SK-N-SH (cell line): Measurements from ENCODE around the gene RBCK1. TPM values are rescaled to one million over a fixed set of nuclear protein-coding genes. Genes with fewer than 3 reads are reported as not detected.
"Not testable (repeated sequence)": the region's sequence is repeated elsewhere in the genome, so short reads cannot be mapped to it uniquely, and the experiment has no call there.

Experiments used
- CTCF ChIA-PET: fragments of 300-600, 350-600 bp; formaldehyde crosslinking; extraction: SDS; loops from one replicate; lab custom pipeline; 2021; lab: Yijun Ruan, JAX
- POLR2A ChIA-PET: fragments of 350-600 bp; sonication (Branson Sonifier 250); formaldehyde crosslinking; extraction: SDS; loops from one replicate; lab custom pipeline; 2020; ENCODE audit warnings: antibody characterized with exemption, inconsistent platforms; lab: Yijun Ruan, JAX
- DNase-seq: peaks from one replicate; pipeline ENCODE4 v3.0.0; 2012
- H2AFZ ChIP-seq: fragments of 200-600 bp; sonication (generic); 2 replicates; pipeline ENCODE4 v1.8.1; 2016; ENCODE audit warnings: antibody characterized with exemption, mild to moderate bottlenecking, low read depth
- H3F3A ChIP-seq: fragments of 200-600 bp; sonication (generic); replicated peaks from 2 replicates; pipeline ENCODE3; 2016; ENCODE audit warnings: antibody characterized with exemption, mild to moderate bottlenecking; ENCODE audit not compliant: insufficient read depth
- H3K27ac ChIP-seq, 2 experiments: fragments of 200-500 bp in 1 of 2; fragments of 200-600 bp in 1 of 2; sonication (Bioruptor generic) in 1 of 2; sonication (generic), shearing (Covaris generic) in 1 of 2; 2 replicates each; pipeline versions ENCODE4 v1.5.1 to v1.6.1; 2014 to 2016; ENCODE audit warnings: low read depth in 2 of 2, inconsistent platforms in 1 of 2, low read length in 1 of 2, mild to moderate bottlenecking in 1 of 2, mixed read lengths in 1 of 2
- H3K27me3 ChIP-seq: fragments of 200-600 bp; sonication (generic), shearing (Covaris generic); 2 replicates; pipeline ENCODE4 v1.6.1; 2016; ENCODE audit warnings: mixed run types; ENCODE audit not compliant: insufficient read depth
- H3K36me3 ChIP-seq, 2 experiments: fragments of 200-500 bp in 1 of 2; fragments of 200-600 bp in 1 of 2; sonication (Bioruptor generic) in 1 of 2; sonication (generic) in 1 of 2; replicated peaks in 1 of 2; 2 replicates each; pipeline versions ENCODE3 to v1.5.1; 2014 to 2016; ENCODE audit warnings: low read length in 1 of 2, mild to moderate bottlenecking in 1 of 2; ENCODE audit not compliant: insufficient read depth in 2 of 2, control insufficient read depth in 1 of 2
- H3K4me1 ChIP-seq, 2 experiments: fragments of 200-500 bp in 1 of 2; fragments of 200-600 bp in 1 of 2; sonication (Bioruptor generic) in 1 of 2; sonication (generic), shearing (Covaris generic) in 1 of 2; 2 replicates each; pipeline versions ENCODE4 v1.5.1 to v1.6.1; 2014 to 2016; ENCODE audit warnings: low read depth in 1 of 2, low read length in 1 of 2, mixed run types in 1 of 2; ENCODE audit not compliant: insufficient read depth in 2 of 2, control insufficient read depth in 1 of 2
- H3K4me2 ChIP-seq: fragments of 200-600 bp; sonication (generic), shearing (Covaris generic); 2 replicates; pipeline ENCODE4 v1.6.1; 2017; ENCODE audit warnings: mixed run types
- H3K4me3 ChIP-seq, 2 experiments: fragments of 200-500 bp in 1 of 2; fragments of 200-600 bp in 1 of 2; sonication (Bioruptor generic) in 1 of 2; sonication (generic), shearing (Covaris generic) in 1 of 2; 2 replicates each; pipeline versions ENCODE4 v1.5.1 to v1.8.1; 2014 to 2016; ENCODE audit warnings: low read depth in 2 of 2, inconsistent platforms in 1 of 2, low read length in 1 of 2, mild to moderate bottlenecking in 1 of 2, mixed read lengths in 1 of 2, moderate library complexity in 1 of 2
- H3K79me2 ChIP-seq: fragments of 200-600 bp; sonication (generic); 2 replicates; pipeline ENCODE4 v1.8.1; 2017; ENCODE audit warnings: mild to moderate bottlenecking; ENCODE audit not compliant: insufficient read depth
- H3K9ac ChIP-seq: fragments of 200-600 bp; sonication (generic); 2 replicates; pipeline ENCODE4 v1.6.1; 2017; ENCODE audit warnings: mixed run types
- H3K9me2 ChIP-seq: fragments of 200-600 bp; sonication (generic); 2 replicates; pipeline ENCODE4 v1.6.1; 2017; ENCODE audit warnings: mixed run types
- H3K9me3 ChIP-seq: fragments of 200-600 bp; sonication (generic); 2 replicates; pipeline ENCODE4 v1.6.1; 2017; ENCODE audit warnings: mixed run types, mild to moderate bottlenecking, moderate library complexity
- H4K20me1 ChIP-seq: fragments of 200-600 bp; sonication (generic); 2 replicates; pipeline ENCODE4 v1.6.1; 2017; ENCODE audit warnings: mild to moderate bottlenecking, mixed run types; ENCODE audit not compliant: insufficient read depth
- EZH2phosphoT487 ChIP-seq: fragments of 200-600 bp; sonication (generic); IDR thresholded peaks from 2 replicates; pipeline ENCODE4 v1.6.1; 2017; ENCODE audit warnings: low read depth, mixed run types, mild to moderate bottlenecking, antibody characterized with exemption, moderate library complexity, borderline replicate concordance
- JUND ChIP-seq: IDR thresholded peaks from 2 replicates; pipeline ENCODE4 v1.4.0; 2012
- NRF1 ChIP-seq: IDR thresholded peaks from 2 replicates; pipeline ENCODE4 v1.6.1; 2012; ENCODE audit warnings: low read depth, mild to moderate bottlenecking, low read length
- RCOR1 ChIP-seq: fragments of 150-350 bp; IDR thresholded peaks from 2 replicates; pipeline ENCODE4 v1.6.1; 2017; ENCODE audit warnings: antibody characterized with exemption, low read length
- SIN3A ChIP-seq: IDR thresholded peaks from 2 replicates; pipeline ENCODE4 v1.6.1; 2012; ENCODE audit warnings: low read depth, mild to moderate bottlenecking, low read length, moderate library complexity, borderline replicate concordance
- TEAD4 ChIP-seq: IDR thresholded peaks from 2 replicates; pipeline ENCODE4 v1.4.0; 2012; ENCODE audit warnings: mild to moderate bottlenecking, borderline replicate concordance; ENCODE audit not compliant: insufficient read depth
- WGBS: methylation state at CpG from one replicate; pipeline ENCODE4 v1.1.6; 2017; ENCODE audit warnings: low lambda C conversion rate; 5-methylcytosine and 5-hydroxymethylcytosine counted together
- polyA plus RNA-seq, 3 experiments: library from polyadenylated mRNA; depleted of rRNA; stranded (reverse); fragments of >200 nt; gene quantifications; 2 replicates each; pipeline ENCODE4 v1.2.3, GENCODE V29; 2012

The RBCK1 gene
- polyA plus RNA-seq, 1 of the 3 experiments (the other 2 are of a cell fraction) = 105 TPM

GRCh38 chr20:475463-476357 lies 67.6 kb downstream of the RBCK1 start:
- CTCF ChIA-PET = interaction anchor here (1.1 to 4.9 kb wide), 5 partner anchors 10 to 264 kb away, joined by 3 to 21 read pairs (median 4); no protein-coding TSS in a partner anchor

GRCh38 chr20:476561-477249 lies 68.6 kb downstream of the RBCK1 start:
- not testable (repeated sequence) for H4K20me1 ChIP-seq, H3K27me3 ChIP-seq, DNase-seq, H3K4me2 ChIP-seq, H3K9me2 ChIP-seq, H3K4me3 ChIP-seq, H3K9me3 ChIP-seq, H3K9ac ChIP-seq, H3K79me2 ChIP-seq, H2AFZ ChIP-seq, H3K27ac ChIP-seq, H3K4me1 ChIP-seq
- Histone ChIP-seq H3F3A (peaks cover 18% of the 10 kb centered on the region), H3K36me3 (peaks cover 26 to 40% of the 10 kb centered on the region in 2 experiments)
- CTCF ChIA-PET = interaction anchor here (0.8 to 4.9 kb wide), 8 partner anchors 9 to 263 kb away, joined by 3 to 21 read pairs (median 4); partner anchors contain the start of gene TBC1D20
- POLR2A ChIA-PET = interaction anchor here (0.9 kb wide), 1 partner anchor 15 kb away, joined by 3 read pairs; no protein-coding TSS in a partner anchor
- 96% methylated on average over 6 of the region's 6 CpGs for whole genome bisulfite sequencing

More at GRCh38 chr20:475463-476357, 67.6 kb downstream of the RBCK1 start:
- no peaks in the 10 kb centered on the region for H3K79me2 ChIP-seq
- no peak overlapping the region for H3K4me3 ChIP-seq
- WGBS = 95% methylated on average over 6 of the region's 6 CpGs
- no peak overlapping the region for H3K4me2 ChIP-seq
- peaks cover 20% of the 10 kb centered on the region for H3F3A ChIP-seq
- no peaks in the 10 kb centered on the region for H3K4me1 ChIP-seq
- no peak overlapping the region for H3K9ac ChIP-seq
- TF ChIP-seq TEAD4 (no peak), NRF1 (no peak)
- TF ChIP-seq, all 33 proteins: peak for 0
- H4K20me1 ChIP-seq = 0 out of 2 replicates have a peak, but pooled peaks cover 9% of the 10 kb centered on the region
- H3K36me3 ChIP-seq = peaks cover 18 to 34% of the 10 kb centered on the region in 2 experiments
- H3K27ac ChIP-seq = no peak overlapping the region
- POLR2A ChIA-PET = no interaction called here
- no peak overlapping the region for H2AFZ ChIP-seq
- no peak for DNase-seq
- no peaks in the 10 kb centered on the region for H3K9me2 ChIP-seq
- H3K27me3 ChIP-seq = no peaks in the 10 kb centered on the region
- H3K9me3 ChIP-seq = peaks cover under 1% of the 10 kb centered on the region; the same call in 1 of the 2 replicates

- H3K4me3 ChIP-seq = no peak overlapping the region
- no peaks in the 10 kb centered on the region for H3K9me3 ChIP-seq
- H2AFZ ChIP-seq = no peak overlapping the region
- no peak overlapping the region; the same call in 1 of the 2 replicates for H3K4me2 ChIP-seq
- H3K9me2 ChIP-seq = no peaks in the 10 kb centered on the region
- peaks cover 42 to 53% of the 10 kb centered on the region in 2 experiments for H3K36me3 ChIP-seq
- H3F3A ChIP-seq = peaks cover 20% of the 10 kb centered on the region
- ChIA-PET POLR2A (no interaction called here), CTCF (interaction anchor here (0.9 to 4.9 kb wide), 8 partner anchors 11 to 124 kb away, joined by 3 to 21 read pairs (median 4); no protein-coding TSS in a partner anchor)
- no peaks in the 10 kb centered on the region for H3K79me2 ChIP-seq
- DNase-seq = no peak
- no peaks in the 10 kb centered on the region for H3K27me3 ChIP-seq
- no peak overlapping the region for H3K9ac ChIP-seq
- H3K27ac ChIP-seq = no peak overlapping the region
- WGBS = 98% methylated on average over 8 of the region's 8 CpGs
- no peaks in the 10 kb centered on the region for H3K4me1 ChIP-seq
- TF ChIP-seq EZH2phosphoT487 = no peak
- TF ChIP-seq RCOR1 = no peak
- TF ChIP-seq JUND = no peak
- TF ChIP-seq SIN3A = no peak
- TF ChIP-seq, all 33 proteins: peak for 0
- 0 out of 2 replicates have a peak, but pooled peaks cover 9% of the 10 kb centered on the region for H4K20me1 ChIP-seq
Observed at GRCh38 chr20:478010-478948, 70.2 kb downstream of the RBCK1 start.
